Parathyroid adenoma (tissue), 2 donors: ENCODE results near the gene ABCB1.

Source experiments
- H2AFZ ChIP-seq: fragments of 300-600 bp; sonication (generic); one replicate; pipeline ENCODE4 v1.7.0; 2017; ENCODE audit warnings: antibody characterized with exemption, mild to moderate bottlenecking
- H3K27ac ChIP-seq: fragments of 300-600 bp; sonication (generic); one replicate; pipeline ENCODE4 v1.7.0; 2017
- H3K27me3 ChIP-seq: fragments of 300-600 bp; sonication (generic); one replicate; pipeline ENCODE4 v1.7.0; 2017; ENCODE audit warnings: low read length; ENCODE audit not compliant: control insufficient read depth, insufficient read depth
- H3K36me3 ChIP-seq: fragments of 300-600 bp; sonication (generic); one replicate; pipeline ENCODE4 v1.7.0; 2017; ENCODE audit warnings: low read length; ENCODE audit not compliant: control insufficient read depth, insufficient read depth
- H3K4me1 ChIP-seq: fragments of 300-600 bp; sonication (generic); one replicate; pipeline ENCODE4 v1.7.0; 2017; ENCODE audit warnings: control low read depth
- H3K4me2 ChIP-seq: fragments of 300-600 bp; sonication (generic); one replicate; pipeline ENCODE4 v1.7.0; 2017; ENCODE audit warnings: low read length
- H3K4me3 ChIP-seq: fragments of 300-600 bp; sonication (generic); one replicate; pipeline ENCODE4 v1.7.0; 2017; ENCODE audit warnings: low read depth, low read length
- H3K79me2 ChIP-seq: fragments of 300-600 bp; sonication (generic); one replicate; pipeline ENCODE4 v1.7.0; 2017; ENCODE audit warnings: control low read depth
- H3K9ac ChIP-seq: fragments of 300-600 bp; sonication (generic); one replicate; pipeline ENCODE4 v1.7.0; 2017; ENCODE audit warnings: mild to moderate bottlenecking
- H3K9me3 ChIP-seq: fragments of 300-600 bp; sonication (generic); one replicate; pipeline ENCODE4 v1.7.0; 2017; ENCODE audit warnings: low read length; ENCODE audit not compliant: control insufficient read depth
- CTCF ChIP-seq: fragments of 300-600 bp; sonication (generic); IDR thresholded peaks from one replicate; pipeline ENCODE4 v1.7.0; 2017; ENCODE audit warnings: antibody characterized with exemption, mild to moderate bottlenecking
- donor health status: primary hyperparathyroidism.

Gene ABCB1

GRCh38 chr7:87570178-87570577 lies 30.5 kb downstream of the ABCB1 start:
- H3K36me3 ChIP-seq = no peaks in the 10 kb centered on the region
- H3K9me3 ChIP-seq = no peaks in the 10 kb centered on the region
- no peak overlapping the region for H2AFZ ChIP-seq
- no peaks in the 10 kb centered on the region for H3K4me1 ChIP-seq
- H3K4me3 ChIP-seq = no peak overlapping the region
- H3K4me2 ChIP-seq = no peak overlapping the region
- no peaks in the 10 kb centered on the region for H3K27me3 ChIP-seq
- H3K79me2 ChIP-seq = no peaks in the 10 kb centered on the region
- H3K27ac ChIP-seq = no peak overlapping the region
- H3K9ac ChIP-seq = no peak overlapping the region
- no peak for TF ChIP-seq CTCF

GRCh38 chr7:87567052-87567451 lies 33.6 kb downstream of the ABCB1 start:
- Histone ChIP-seq H3K36me3 (no peaks in the 10 kb centered on the region), H3K9ac (no peak overlapping the region), H3K79me2 (no peaks in the 10 kb centered on the region), H3K27ac (no peak overlapping the region), H3K27me3 (no peaks in the 10 kb centered on the region), H3K9me3 (no peaks in the 10 kb centered on the region), H3K4me1 (no peaks in the 10 kb centered on the region), H3K4me2 (no peak overlapping the region), H3K4me3 (no peak overlapping the region), H2AFZ (no peak overlapping the region)
- TF ChIP-seq CTCF = no peak

- no peak overlapping the region for H3K4me2 ChIP-seq
- H3K27ac ChIP-seq = no peak overlapping the region
- no peaks in the 10 kb centered on the region for H3K27me3 ChIP-seq
- no peaks in the 10 kb centered on the region for H3K79me2 ChIP-seq
- H3K36me3 ChIP-seq = no peaks in the 10 kb centered on the region
- H3K9me3 ChIP-seq = no peaks in the 10 kb centered on the region
- no peak overlapping the region for H3K4me3 ChIP-seq
- H2AFZ ChIP-seq = no peak overlapping the region
- H3K4me1 ChIP-seq = no peaks in the 10 kb centered on the region
- no peak for TF ChIP-seq CTCF
- no peak overlapping the region for H3K9ac ChIP-seq
These were observed 34.3 kb downstream of the ABCB1 start for GRCh38 chr7:87566311-87566900.

- no peak overlapping the region for H3K27ac ChIP-seq
- no peaks in the 10 kb centered on the region for H3K27me3 ChIP-seq
- no peak overlapping the region for H3K4me2 ChIP-seq
- H2AFZ ChIP-seq = no peak overlapping the region
- H3K9me3 ChIP-seq = no peaks in the 10 kb centered on the region
- no peaks in the 10 kb centered on the region for H3K79me2 ChIP-seq
- H3K4me3 ChIP-seq = no peak overlapping the region
- H3K36me3 ChIP-seq = no peaks in the 10 kb centered on the region
- no peak overlapping the region for H3K9ac ChIP-seq
- no peak for TF ChIP-seq CTCF
- H3K4me1 ChIP-seq = no peaks in the 10 kb centered on the region
These were observed 34.8 kb downstream of the ABCB1 start for GRCh38 chr7:87565877-87566276.

- Histone ChIP-seq H3K9ac (no peak overlapping the region), H3K27me3 (no peaks in the 10 kb centered on the region), H3K4me3 (no peak overlapping the region), H3K4me2 (no peak overlapping the region), H3K9me3 (no peaks in the 10 kb centered on the region), H2AFZ (no peak overlapping the region), H3K36me3 (no peaks in the 10 kb centered on the region), H3K27ac (no peak overlapping the region), H3K79me2 (no peaks in the 10 kb centered on the region), H3K4me1 (no peaks in the 10 kb centered on the region)
- peak; percentile 22 for TF ChIP-seq CTCF
These were observed 36.3 kb downstream of the ABCB1 start for GRCh38 chr7:87564296-87564963.
